Effector memory CD8-positive, alpha-beta T cell (primary cell): ENCODE results near the gene PDE4B.
"Not testable (repeated sequence)": the region's sequence is repeated elsewhere in the genome, so short reads cannot be mapped to it uniquely, and the experiment has no call there.

ENCODE experiments used
- ATAC-seq: fragments of 150-1000 bp; cut with Tn5 transposase; replicated peaks from 2 replicates; pipeline ENCODE4 v1.10.0; 2021; ENCODE audit warnings: mild to moderate bottlenecking, moderate library complexity
- DNase-seq, 3 experiments: peaks; one replicate each; pipeline ENCODE4 v3.0.0; 2021
- H3K27ac Mint-ChIP-seq, 2 donors: one replicate each; pipeline ENCODE4 v1.8.0; 2022; ENCODE audit warnings: mild to moderate bottlenecking in 2 of 2, mixed read lengths in 2 of 2, moderate library complexity in 2 of 2
- H3K27me3 Mint-ChIP-seq, 2 donors: one replicate each; pipeline ENCODE4 v1.8.0; 2022; ENCODE audit warnings: mixed read lengths in 2 of 2
- H3K36me3 Mint-ChIP-seq: one replicate; pipeline ENCODE4 v1.8.0; 2022; ENCODE audit warnings: mild to moderate bottlenecking, moderate library complexity, mixed read lengths; ENCODE audit not compliant: insufficient read depth
- H3K4me1 Mint-ChIP-seq, 2 donors: one replicate each; pipeline ENCODE4 v1.8.0; 2022; ENCODE audit warnings: low read depth in 2 of 2, mixed read lengths in 2 of 2
- H3K4me3 Mint-ChIP-seq, 2 donors: one replicate each; pipeline ENCODE4 v1.8.0; 2022; ENCODE audit warnings: mild to moderate bottlenecking in 2 of 2, mixed read lengths in 2 of 2, moderate library complexity in 2 of 2
- H3K9me3 Mint-ChIP-seq, 2 donors: one replicate each; pipeline ENCODE4 v1.8.0; 2022; ENCODE audit warnings: mixed read lengths in 2 of 2

Gene PDE4B

GRCh38 chr1:65824103-65824502 is 31.4 kb downstream of the PDE4B start:
- H3K4me3 Mint-ChIP-seq: no peak overlapping the region
- no peaks in the 10 kb centered on the region for H3K4me1 Mint-ChIP-seq
- no peaks in the 10 kb centered on the region for H3K36me3 Mint-ChIP-seq
- no peak for DNase-seq
- H3K27me3 Mint-ChIP-seq: no peaks in the 10 kb centered on the region
- no peak for ATAC-seq
- H3K27ac Mint-ChIP-seq: no peak overlapping the region
- no peaks in the 10 kb centered on the region for H3K9me3 Mint-ChIP-seq

GRCh38 chr1:65825741-65826140 is 33.0 kb downstream of the PDE4B start:
- H3K27me3 Mint-ChIP-seq: no peaks in the 10 kb centered on the region
- ATAC-seq: no peak

GRCh38 chr1:65826782-65827181 is 34.1 kb downstream of the PDE4B start:
- Mint-ChIP-seq H3K27ac (no peak overlapping the region), H3K4me3 (no peak overlapping the region), H3K27me3 (no peaks in the 10 kb centered on the region), H3K9me3 (no peaks in the 10 kb centered on the region), H3K4me1 (no peaks in the 10 kb centered on the region), H3K36me3 (no peaks in the 10 kb centered on the region)
- ATAC-seq (no peak), DNase-seq (no peak)

More at GRCh38 chr1:65825741-65826140, 33.0 kb downstream of the PDE4B start:
- H3K36me3 Mint-ChIP-seq: no peaks in the 10 kb centered on the region
- H3K4me1 Mint-ChIP-seq: no peaks in the 10 kb centered on the region
- no peak overlapping the region for H3K4me3 Mint-ChIP-seq
- no peak overlapping the region for H3K27ac Mint-ChIP-seq
- H3K9me3 Mint-ChIP-seq: no peaks in the 10 kb centered on the region
- no peak for DNase-seq

DNA sequence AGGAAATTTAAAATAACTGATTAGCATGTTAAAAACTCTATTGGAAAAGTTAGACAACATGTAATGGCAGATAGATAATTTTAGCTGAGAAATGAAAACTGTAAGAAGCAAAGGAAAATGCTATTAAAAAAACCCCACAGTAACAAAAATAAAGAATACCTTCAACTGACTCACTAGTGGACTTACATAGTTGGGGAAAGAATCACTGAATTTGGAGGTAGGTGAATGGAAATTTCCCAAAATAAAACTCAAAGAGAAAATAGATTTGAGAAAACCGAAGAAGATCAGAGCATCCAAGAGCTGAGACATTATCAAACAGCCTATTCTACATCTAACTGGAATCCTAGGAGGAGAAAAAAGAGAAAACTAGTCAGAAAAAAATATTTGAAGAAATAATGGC is 34.7 kb downstream of the PDE4B start:
- H3K27me3 Mint-ChIP-seq: no peaks in the 10 kb centered on the region
- no peaks in the 10 kb centered on the region for H3K36me3 Mint-ChIP-seq
- no peaks in the 10 kb centered on the region for H3K9me3 Mint-ChIP-seq
- no peaks in the 10 kb centered on the region for H3K4me1 Mint-ChIP-seq
- no peak overlapping the region for H3K4me3 Mint-ChIP-seq
- ATAC-seq (no peak), DNase-seq (no peak)
- H3K27ac Mint-ChIP-seq: no peak overlapping the region

DNA sequence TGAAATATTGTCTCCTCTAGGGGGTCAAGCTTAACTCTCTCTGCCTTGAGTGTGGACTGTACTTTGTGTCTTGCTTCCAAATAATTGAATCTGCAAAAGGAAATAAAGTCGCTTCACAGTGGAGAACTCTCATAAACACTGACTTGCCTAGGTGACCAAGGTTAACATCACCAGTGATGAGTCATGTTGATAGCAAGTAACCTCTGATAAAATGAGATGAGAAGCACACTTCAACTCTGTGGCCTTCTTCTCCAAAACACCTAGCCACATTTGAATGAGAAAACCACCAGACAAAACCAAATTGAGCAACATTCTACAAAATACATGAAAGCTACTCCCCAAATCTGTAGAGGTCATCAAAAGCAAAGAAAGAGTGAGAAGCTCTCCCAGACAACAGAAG is 37.6 kb downstream of the PDE4B start:
- Mint-ChIP-seq H3K9me3 (no peaks in the 10 kb centered on the region), H3K27me3 (no peaks in the 10 kb centered on the region), H3K36me3 (no peaks in the 10 kb centered on the region), H3K4me3 (no peak overlapping the region), H3K27ac (no peak overlapping the region), H3K4me1 (no peaks in the 10 kb centered on the region)
- no peak for ATAC-seq
- DNase-seq: no peak

GRCh38 chr1:65832296-65832695 is 39.6 kb downstream of the PDE4B start:
- Mint-ChIP-seq H3K4me3 (no peak overlapping the region), H3K9me3 (no peaks in the 10 kb centered on the region), H3K36me3 (no peaks in the 10 kb centered on the region), H3K27ac (no peak overlapping the region), H3K4me1 (no peaks in the 10 kb centered on the region), H3K27me3 (no peaks in the 10 kb centered on the region)
- DNase-seq: no peak
- no peak for ATAC-seq

DNA sequence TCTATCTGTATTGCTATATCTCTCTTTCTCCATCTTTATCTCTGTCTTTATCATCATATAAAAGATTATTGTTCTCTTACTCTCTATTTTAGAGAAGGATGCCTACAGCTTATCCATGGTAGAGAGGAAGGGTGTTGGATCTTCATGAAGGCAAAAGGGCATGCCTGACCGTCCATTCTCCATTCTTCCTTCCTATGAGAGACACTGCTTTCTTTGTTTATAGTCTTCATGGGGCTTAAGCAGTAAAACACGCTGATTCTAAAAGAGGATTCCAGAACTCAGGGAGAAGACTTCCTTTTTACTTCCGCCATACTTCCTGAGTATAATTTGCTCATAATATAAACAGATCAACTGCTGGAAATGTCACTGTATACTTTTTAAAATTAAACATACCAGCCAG is 44.0 kb downstream of the PDE4B start:
- no peak overlapping the region for H3K4me3 Mint-ChIP-seq
- ATAC-seq: no peak
- H3K4me1 Mint-ChIP-seq: no peaks in the 10 kb centered on the region

GRCh38 chr1:65840683-65841082 is 48.0 kb downstream of the PDE4B start:
- no peak for ATAC-seq
- Mint-ChIP-seq H3K27ac (no peak overlapping the region), H3K4me1 (no peaks in the 10 kb centered on the region), H3K4me3 (no peak overlapping the region), H3K27me3 (peaks cover 0 to 4% of the 10 kb centered on the region in 2 donors), H3K36me3 (no peaks in the 10 kb centered on the region), H3K9me3 (no peaks in the 10 kb centered on the region)
- DNase-seq: no peak

More for the DNA sequence above, 44.0 kb downstream of the PDE4B start:
- H3K36me3 Mint-ChIP-seq: no peaks in the 10 kb centered on the region
- H3K9me3 Mint-ChIP-seq: no peaks in the 10 kb centered on the region
- DNase-seq: no peak
- H3K27me3 Mint-ChIP-seq: no peaks in the 10 kb centered on the region
- no peak overlapping the region for H3K27ac Mint-ChIP-seq

DNA sequence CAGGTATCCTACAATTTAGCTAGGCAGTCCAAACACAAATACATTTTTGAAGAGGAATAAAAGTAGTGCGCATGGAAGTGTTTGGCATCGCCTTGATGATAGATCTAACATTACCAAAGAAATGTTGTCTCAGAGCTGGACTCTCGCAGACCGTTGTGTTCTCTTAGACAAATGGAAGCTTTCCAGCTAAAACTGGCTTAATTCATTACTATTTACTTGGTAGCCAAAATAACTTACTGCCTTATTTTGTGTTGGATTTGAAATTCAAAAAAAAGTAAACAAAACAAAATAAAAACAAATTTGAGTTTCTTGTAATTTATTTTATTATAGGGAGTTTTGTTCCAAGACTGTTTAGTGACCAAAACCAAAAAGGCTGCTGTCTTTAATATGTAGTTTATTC is 51.6 kb downstream of the PDE4B start:
- ATAC-seq (no peak), DNase-seq (no peak)
- no peaks in the 10 kb centered on the region for H3K36me3 Mint-ChIP-seq
- peaks cover 0 to 7% of the 10 kb centered on the region in 2 donors for H3K27me3 Mint-ChIP-seq
- peaks cover 0 to 5% of the 10 kb centered on the region in 2 donors for H3K9me3 Mint-ChIP-seq
- no peaks in the 10 kb centered on the region for H3K4me1 Mint-ChIP-seq
- H3K27ac Mint-ChIP-seq: no peak overlapping the region
- H3K4me3 Mint-ChIP-seq: no peak overlapping the region

DNA sequence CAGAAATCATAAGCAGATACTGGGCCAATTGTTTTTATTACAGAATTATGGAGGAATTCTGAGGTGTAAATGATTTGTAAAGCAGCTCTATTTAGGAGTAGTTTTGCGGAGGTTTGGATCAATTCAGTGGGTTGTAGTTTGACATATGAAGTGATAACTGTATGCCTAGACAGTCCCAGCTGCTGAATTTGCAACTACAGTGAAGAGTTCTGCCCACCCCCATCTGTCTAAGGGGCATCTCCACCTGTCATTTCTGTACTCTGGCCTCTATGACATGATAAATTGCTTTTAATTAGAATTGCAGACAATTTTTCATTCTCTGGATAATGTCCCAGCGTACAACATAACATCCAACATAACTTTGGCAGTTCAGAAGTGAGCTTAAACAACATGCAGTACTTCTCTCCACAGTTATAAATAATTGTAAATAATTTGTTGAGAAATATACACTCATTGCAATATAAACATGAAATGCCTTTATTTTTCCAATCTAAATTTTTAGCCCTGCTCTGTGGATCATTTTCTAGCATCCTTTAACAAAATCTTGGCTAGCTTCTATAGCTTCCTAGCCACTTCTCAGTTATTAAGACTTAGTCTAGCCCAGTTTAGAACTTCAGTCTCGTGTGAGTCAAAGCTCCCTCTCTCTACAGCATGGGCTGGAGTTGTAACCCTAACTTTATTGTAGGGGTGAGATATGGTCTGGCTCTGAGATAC is 52.3 kb downstream of the PDE4B start:
- Mint-ChIP-seq H3K27me3 (peaks cover 0 to 7% of the 10 kb centered on the region in 2 donors), H3K9me3 (peaks cover 0 to 7% of the 10 kb centered on the region in 2 donors), H3K36me3 (no peaks in the 10 kb centered on the region), H3K27ac (no peak overlapping the region), H3K4me3 (no peak overlapping the region), H3K4me1 (no peaks in the 10 kb centered on the region)
- ATAC-seq: no peak
- no peak for DNase-seq

GRCh38 chr1:65845535-65846060 is 52.9 kb downstream of the PDE4B start:
- H3K27me3 Mint-ChIP-seq: peaks cover 0 to 7% of the 10 kb centered on the region in 2 donors
- no peak for DNase-seq
- no peaks in the 10 kb centered on the region for H3K36me3 Mint-ChIP-seq
- no peak overlapping the region for H3K4me3 Mint-ChIP-seq
- no peak overlapping the region for H3K27ac Mint-ChIP-seq
- H3K4me1 Mint-ChIP-seq: no peaks in the 10 kb centered on the region
- no peak for ATAC-seq
- peaks cover 0 to 7% of the 10 kb centered on the region in 2 donors for H3K9me3 Mint-ChIP-seq

DNA sequence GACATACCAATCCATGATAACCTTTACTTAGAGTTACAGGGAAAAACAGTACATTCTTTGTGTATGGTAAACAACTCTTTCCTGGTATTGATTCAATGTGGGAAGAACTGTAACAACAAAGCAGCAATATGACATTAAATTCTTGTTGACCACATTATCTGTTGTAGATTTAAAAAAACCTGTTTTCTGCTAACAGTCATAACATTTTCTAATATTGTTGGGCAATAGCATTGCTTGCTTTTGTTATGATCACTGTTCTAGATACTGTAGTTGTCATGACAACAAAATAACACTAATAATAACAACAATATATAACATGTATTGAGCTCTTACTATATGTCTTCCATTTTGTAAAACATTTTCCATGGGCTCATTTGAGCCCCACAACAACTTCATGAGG is 54.2 kb downstream of the PDE4B start:
- DNase-seq (no peak), ATAC-seq (no peak)
- H3K4me3 Mint-ChIP-seq: no peak overlapping the region
- no peaks in the 10 kb centered on the region for H3K36me3 Mint-ChIP-seq
- no peaks in the 10 kb centered on the region for H3K4me1 Mint-ChIP-seq
- peaks cover 0 to 7% of the 10 kb centered on the region in 2 donors for H3K9me3 Mint-ChIP-seq
- no peak overlapping the region for H3K27ac Mint-ChIP-seq
- H3K27me3 Mint-ChIP-seq: peaks cover 0 to 7% of the 10 kb centered on the region in 2 donors

- DNase-seq (no peak), ATAC-seq (no peak)
- Mint-ChIP-seq H3K27me3 (peaks cover 0 to 8% of the 10 kb centered on the region in 2 donors), H3K9me3 (peaks cover 0 to 7% of the 10 kb centered on the region in 2 donors), H3K4me1 (no peaks in the 10 kb centered on the region), H3K4me3 (no peak overlapping the region), H3K27ac (no peak overlapping the region), H3K36me3 (no peaks in the 10 kb centered on the region)
Observed at GRCh38 chr1:65850281-65850680, 57.6 kb downstream of the PDE4B start.

GRCh38 chr1:65856591-65856990 is 63.9 kb downstream of the PDE4B start:
- H3K27me3 Mint-ChIP-seq: peaks cover 10 to 15% of the 10 kb centered on the region in 2 donors
- not testable (repeated sequence) for H3K4me1 Mint-ChIP-seq, H3K27ac Mint-ChIP-seq, ATAC-seq, H3K4me3 Mint-ChIP-seq, DNase-seq, H3K36me3 Mint-ChIP-seq
- peaks cover 0 to 12% of the 10 kb centered on the region in 2 donors for H3K9me3 Mint-ChIP-seq
